ENCODE data around the gene ZSCAN23. TPM values are rescaled to one million over a fixed set of nuclear protein-coding genes. Genes with fewer than 3 reads are reported as not detected.

The ZSCAN23 gene
- polyA plus RNA-seq, 1 donor from 2014 or later, result 14.7 TPM

- H3K9me2 ChIP-seq (ENCODE audit: insufficient read depth, low read length), result no peaks in the 10 kb centered on the region
- H3K4me3 ChIP-seq (ENCODE audit: low read length), result no peak overlapping the region
- H3K27me3 ChIP-seq (ENCODE audit: insufficient read depth, low read depth, low read length), result no peaks in the 10 kb centered on the region
- H3K36me3 ChIP-seq (ENCODE audit: insufficient read depth, low read length), result peaks cover 6% of the 10 kb centered on the region
- H3K79me2 ChIP-seq (replicated peaks; ENCODE audit: insufficient read depth, low read length), result peaks cover 3% of the 10 kb centered on the region
- no peak overlapping the region for H3K9ac ChIP-seq (ENCODE audit: low read length)
- no peak overlapping the region for H3K4me2 ChIP-seq (ENCODE audit: low read length)
- no peaks in the 10 kb centered on the region for H3K9me3 ChIP-seq (ENCODE audit: low read length)
- H3F3A ChIP-seq (ENCODE audit: insufficient read depth, low read length, poor library complexity, severe bottlenecking), result no peaks in the 10 kb centered on the region
- TF ChIP-seq TAF1 (IDR thresholded peaks at IDR 0.05; ENCODE audit: low read depth) (no peak), MXI1 (conservative IDR thresholded peaks at IDR 0.05; ENCODE audit: poor library complexity, severe bottlenecking) (no peak), REST (IDR thresholded peaks at IDR 0.05; ENCODE audit: borderline replicate concordance) (no peak), EP300 (conservative IDR thresholded peaks at IDR 0.05; ENCODE audit: poor library complexity, severe bottlenecking) (no peak)
- no peaks in the 10 kb centered on the region for H4K20me1 ChIP-seq (ENCODE audit: insufficient read depth)
- no peak overlapping the region for H3K27ac ChIP-seq (ENCODE audit: low read length)
- H2AFZ ChIP-seq (ENCODE audit: low read depth, low read length), result no peak overlapping the region
These were observed 10.2 kb downstream of the ZSCAN23 start for GRCh38 chr6:28433119-28433518.

- TF ChIP-seq POLR2AphosphoS5 (IDR thresholded peaks at IDR 0.05) (no peak), REST (IDR thresholded peaks at IDR 0.05; ENCODE audit: borderline replicate concordance) (no peak), CTCF (IDR thresholded peaks at IDR 0.05; ENCODE audit: poor library complexity, severe bottlenecking) (no peak), MXI1 (conservative IDR thresholded peaks at IDR 0.05; ENCODE audit: poor library complexity, severe bottlenecking) (no peak), EZH2 (IDR thresholded peaks at IDR 0.05; ENCODE audit: borderline replicate concordance, insufficient read depth, low read length, poor library complexity, severe bottlenecking) (no peak), RAD21 (conservative IDR thresholded peaks at IDR 0.05) (no peak)
- Histone ChIP-seq H3K9me2 (ENCODE audit: insufficient read depth, low read length) (no peaks in the 10 kb centered on the region), H3F3A (ENCODE audit: insufficient read depth, low read length, poor library complexity, severe bottlenecking) (no peaks in the 10 kb centered on the region), H3K9ac (ENCODE audit: low read length) (no peak overlapping the region), H3K79me2 (replicated peaks; ENCODE audit: insufficient read depth, low read length) (no peaks in the 10 kb centered on the region), H3K9me3 (ENCODE audit: low read length) (no peaks in the 10 kb centered on the region), H3K27me3 (ENCODE audit: insufficient read depth, low read depth, low read length) (no peaks in the 10 kb centered on the region), H2AFZ (ENCODE audit: low read depth, low read length) (no peak overlapping the region), H3K4me3 (ENCODE audit: low read length) (no peak overlapping the region), H4K20me1 (ENCODE audit: insufficient read depth) (no peaks in the 10 kb centered on the region), H3K27ac (ENCODE audit: low read length) (no peak overlapping the region), H3K36me3 (ENCODE audit: insufficient read depth, low read length) (peaks cover 6% of the 10 kb centered on the region), H3K4me2 (ENCODE audit: low read length) (no peak overlapping the region)
These were observed 13.5 kb downstream of the ZSCAN23 start for GRCh38 chr6:28429781-28430180.

All from neural cell (in vitro differentiated cells).